PC-3 (cell line): ENCODE results near the gene COG8. TPM values are rescaled to one million over a fixed set of nuclear protein-coding genes. Genes with fewer than 3 reads are reported as not detected.
A peak's percentile ranks its signal among the peaks of the same experiment; 100 is the strongest.

Source experiments
- ATAC-seq: fragments of 200-7000 bp; cut with Tn5 transposase; 2 replicates; pipeline ENCODE4 v1.9.1; 2020; ENCODE audit warnings: mild to moderate bottlenecking, moderate library complexity
- BruUV-seq: library from RNA; stranded (reverse); fragments of 400-500 nt; replicated peaks from 2 replicates; lab custom pipeline; 2021; lab: Mats Ljungman, UMichigan
- CTCF ChIA-PET: fragments of 300-600 bp; sonication (Branson Sonifier 250); formaldehyde crosslinking; loops from one replicate; lab custom pipeline; 2022; ENCODE audit warnings: antibody characterized with exemption; lab: Charles Lee
- POLR2A ChIA-PET: fragments of 300-600 bp; sonication (Branson Sonifier 250); formaldehyde crosslinking; loops from one replicate; lab custom pipeline; 2022; ENCODE audit warnings: antibody characterized with exemption; ENCODE audit not compliant: unreplicated experiment; lab: Charles Lee
- DNase-seq: peaks from one replicate; pipeline ENCODE4 v3.0.0-alpha.2; 2015
- H2AFZ ChIP-seq: fragments of 300-600 bp; sonication (generic); 2 replicates; pipeline ENCODE4 v1.6.0; 2016; ENCODE audit warnings: antibody characterized with exemption, low read length
- H3F3A ChIP-seq: fragments of 300-600 bp; sonication (generic); one replicate; pipeline ENCODE4 v1.6.0; 2017; ENCODE audit warnings: antibody characterized with exemption, low read length, control low read depth, mild to moderate bottlenecking; ENCODE audit not compliant: unreplicated experiment
- H3K27ac ChIP-seq: fragments of 300-600 bp; sonication (generic); 2 replicates; pipeline ENCODE4 v1.5.1; 2016; ENCODE audit warnings: mild to moderate bottlenecking, low read length
- H3K27me3 ChIP-seq: fragments of 300-600 bp; sonication (generic); 2 replicates; pipeline ENCODE4 v1.6.1; 2016; ENCODE audit warnings: low read length, mixed read lengths
- H3K36me3 ChIP-seq: fragments of 300-600 bp; sonication (generic); 2 replicates; pipeline ENCODE4 v1.6.1; 2016; ENCODE audit warnings: low read depth, mixed run types, low read length, mixed read lengths
- H3K4me1 ChIP-seq: fragments of 300-600 bp; sonication (generic); 2 replicates; pipeline ENCODE4 v1.5.1; 2016; ENCODE audit warnings: low read length; ENCODE audit not compliant: insufficient read depth
- H3K4me2 ChIP-seq: fragments of 300-600 bp; sonication (generic); 2 replicates; pipeline ENCODE4 v1.6.0; 2016; ENCODE audit warnings: low read length
- H3K4me3 ChIP-seq: fragments of 300-600 bp; sonication (generic); 2 replicates; pipeline ENCODE4 v1.5.1; 2016; ENCODE audit warnings: mild to moderate bottlenecking, low read length, mixed read lengths
- H3K79me2 ChIP-seq: fragments of 300-600 bp; sonication (generic); 2 replicates; pipeline ENCODE4 v1.6.1; 2017; ENCODE audit warnings: low read length, mixed read lengths
- H3K9ac ChIP-seq: fragments of 300-600 bp; sonication (generic); 2 replicates; pipeline ENCODE4 v1.6.0; 2016; ENCODE audit warnings: mild to moderate bottlenecking, low read length
- H3K9me2 ChIP-seq: fragments of 300-600 bp; sonication (generic); replicated peaks from 2 replicates; pipeline ENCODE4 v1.6.1; 2016; ENCODE audit warnings: mixed run types, low read length, mixed read lengths
- H3K9me3 ChIP-seq: fragments of 300-600 bp; sonication (generic); 2 replicates; pipeline ENCODE4 v1.6.1; 2016; ENCODE audit warnings: low read length, mixed read lengths
- H4K20me1 ChIP-seq: fragments of 300-600 bp; sonication (generic); 2 replicates; pipeline ENCODE4 v1.6.1; 2016; ENCODE audit warnings: low read length, mixed read lengths
- CTCF ChIP-seq: fragments of 300-600 bp; sonication (generic); conservative IDR thresholded peaks from 2 replicates; pipeline ENCODE4 v1.5.1; 2017; ENCODE audit warnings: antibody characterized with exemption, low read depth, mild to moderate bottlenecking, low read length
- EZH2 ChIP-seq: fragments of 300-600 bp; sonication (generic); IDR thresholded peaks from one replicate; pipeline ENCODE4 v1.6.1; 2017; ENCODE audit warnings: antibody characterized with exemption, mild to moderate bottlenecking, low read length; ENCODE audit not compliant: unreplicated experiment
- EZH2phosphoT487 ChIP-seq: fragments of 300-600 bp; sonication (generic); IDR thresholded peaks from 2 replicates; pipeline ENCODE4 v1.6.1; 2018; ENCODE audit warnings: mild to moderate bottlenecking, antibody characterized with exemption, low read length, borderline replicate concordance
- intact Hi-C: fragments of 100-400 bp; cut with micrococcal nuclease; formaldehyde crosslinking; loops from 2 replicates; pipeline ENCODE4 v1.9.0; 2023
- total RNA-seq: library from RNA; depleted of rRNA; stranded (reverse); fragments of >200 nt; gene quantifications from 2 replicates; pipeline ENCODE4 v1.2.3, GENCODE V29; 2014

Gene COG8
- total RNA-seq, 1 experiment from 2014 or later: 27.2 TPM

DNA sequence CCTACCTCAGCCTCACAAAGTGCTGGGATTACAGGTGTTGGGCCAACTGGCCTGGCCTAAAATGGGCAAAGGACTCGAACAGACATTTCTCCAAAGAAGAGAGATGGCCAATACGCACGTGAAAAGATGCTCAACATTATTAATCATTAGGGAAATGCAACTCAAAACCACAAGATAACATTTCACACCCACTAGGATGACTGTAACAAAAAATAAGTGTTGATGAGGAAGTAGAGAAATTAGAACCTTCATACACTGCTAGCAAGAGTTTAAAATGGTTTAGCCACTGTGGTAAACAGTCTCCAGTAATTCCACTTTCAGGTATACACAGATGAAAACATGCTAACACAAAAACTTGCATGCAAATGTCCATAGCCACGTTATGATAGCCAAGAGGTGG, 6.6 kb upstream of the COG8 start:
- H3K4me2 ChIP-seq: no peak overlapping the region
- BruUV-seq: no TSS peak
- DNase-seq: no peak
- H3K9me3 ChIP-seq: no peaks in the 10 kb centered on the region
- H3K9me2 ChIP-seq: no peaks in the 10 kb centered on the region
- no peak for ATAC-seq
- no peak overlapping the region for H3K4me3 ChIP-seq
- H3K79me2 ChIP-seq: peaks cover 20% of the 10 kb centered on the region
- no peaks in the 10 kb centered on the region for H3K27me3 ChIP-seq
- no peaks in the 10 kb centered on the region for H4K20me1 ChIP-seq
- TF ChIP-seq EZH2phosphoT487 (no peak), CTCF (no peak), EZH2 (no peak)
- peaks cover 21% of the 10 kb centered on the region for H3K36me3 ChIP-seq
- POLR2A ChIA-PET: no interaction called here
- peaks cover 8% of the 10 kb centered on the region for H3K4me1 ChIP-seq
- CTCF ChIA-PET: no interaction called here
- intact Hi-C loops: no loop called here
- H3K27ac ChIP-seq: no peak overlapping the region
- H3K9ac ChIP-seq: no peak overlapping the region
- no peak overlapping the region for H2AFZ ChIP-seq
- no peaks in the 10 kb centered on the region for H3F3A ChIP-seq

GRCh38 chr16:69344171-69344570, 4.8 kb upstream of the COG8 start:
- no peak for ATAC-seq
- Histone ChIP-seq H3K27me3 (no peaks in the 10 kb centered on the region), H3K9ac (no peak overlapping the region), H3K27ac (no peak overlapping the region), H4K20me1 (no peaks in the 10 kb centered on the region), H3K79me2 (peaks cover 35% of the 10 kb centered on the region), H3K9me2 (no peaks in the 10 kb centered on the region), H3K4me2 (no peak overlapping the region), H3K36me3 (peaks cover 23% of the 10 kb centered on the region), H3K4me3 (no peak overlapping the region), H3K4me1 (peaks cover 13% of the 10 kb centered on the region), H3K9me3 (no peaks in the 10 kb centered on the region), H3F3A (no peaks in the 10 kb centered on the region), H2AFZ (no peak overlapping the region)
- POLR2A ChIA-PET: no interaction called here
- BruUV-seq: no TSS peak
- DNase-seq: no peak
- no peak for TF ChIP-seq CTCF
- TF ChIP-seq EZH2: no peak
- no peak for TF ChIP-seq EZH2phosphoT487
- intact Hi-C loops: no loop called here
- CTCF ChIA-PET: no interaction called here

GRCh38 chr16:69340095-69340644, 806 bp upstream of the COG8 start:
- no TSS peak for BruUV-seq
- no peaks in the 10 kb centered on the region for H3K27me3 ChIP-seq
- CTCF ChIA-PET: no interaction called here
- H3K9ac ChIP-seq: peak overlapping the region; percentile 99
- no peaks in the 10 kb centered on the region for H3K9me3 ChIP-seq
- peaks cover 23% of the 10 kb centered on the region for H3K4me1 ChIP-seq
- peaks cover 57% of the 10 kb centered on the region for H3K79me2 ChIP-seq
- no peaks in the 10 kb centered on the region for H4K20me1 ChIP-seq
- intact Hi-C loops: no loop called here
- H3K4me3 ChIP-seq: peak overlapping the region; percentile 83
- H3F3A ChIP-seq: no peaks in the 10 kb centered on the region
- TF ChIP-seq EZH2phosphoT487 (no peak), CTCF (no peak), EZH2 (no peak)
- peak overlapping the region; percentile 61 for H2AFZ ChIP-seq
- H3K27ac ChIP-seq: peak overlapping the region; percentile 70
- H3K36me3 ChIP-seq: peaks cover 23% of the 10 kb centered on the region
- H3K4me2 ChIP-seq: peak overlapping the region; percentile 84
- DNase-seq (no peak), ATAC-seq (no peak)
- POLR2A ChIA-PET: no interaction called here
- H3K9me2 ChIP-seq: no peaks in the 10 kb centered on the region
